Rectal smooth muscle tissue (tissue), 1 donor: ENCODE data around the gene STX5.
"Not testable (repeated sequence)": the region's sequence is repeated elsewhere in the genome, so short reads cannot be mapped to it uniquely, and the experiment has no call there.

Experiments used
- H3K27ac ChIP-seq: one replicate; pipeline ENCODE4 v1.7.0; 2013; ENCODE audit warnings: low read depth, low read length, inconsistent platforms
- H3K27me3 ChIP-seq: one replicate; pipeline ENCODE4 v1.7.0; 2013; ENCODE audit warnings: low read length; ENCODE audit not compliant: control insufficient read depth, insufficient read depth
- H3K36me3 ChIP-seq: one replicate; pipeline ENCODE4 v1.7.0; 2013; ENCODE audit warnings: low read length; ENCODE audit not compliant: control insufficient read depth, insufficient read depth
- H3K4me1 ChIP-seq: one replicate; pipeline ENCODE4 v1.7.0; 2013; ENCODE audit warnings: low read length; ENCODE audit not compliant: control insufficient read depth, insufficient read depth
- H3K4me3 ChIP-seq: one replicate; pipeline ENCODE4 v1.7.0; 2013; ENCODE audit warnings: low read length
- H3K9ac ChIP-seq: one replicate; pipeline ENCODE4 v1.7.0; 2013; ENCODE audit warnings: low read length

Gene STX5

DNA sequence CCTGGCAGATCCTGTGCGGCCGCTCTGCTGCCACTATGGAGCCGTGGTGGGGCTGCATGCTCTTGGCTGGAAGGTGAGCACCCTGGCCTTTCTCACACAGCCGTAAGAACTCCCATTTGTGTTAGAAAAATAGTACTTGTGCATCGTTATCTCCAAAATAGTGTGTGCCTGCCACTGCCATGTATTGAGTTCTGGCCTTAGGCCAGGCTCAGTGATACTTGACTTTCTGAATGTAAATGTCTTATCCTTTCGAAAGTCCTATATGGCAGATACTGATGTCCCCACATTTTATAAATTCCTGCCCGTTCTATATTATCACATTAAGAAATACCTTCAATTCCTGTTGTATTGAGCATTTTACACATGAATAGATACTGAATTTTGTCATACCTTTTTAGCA lies 49.1 kb downstream of the STX5 start:
- no peaks in the 10 kb centered on the region for H3K27me3 ChIP-seq
- peaks cover 6% of the 10 kb centered on the region for H3K36me3 ChIP-seq
- H3K9ac ChIP-seq = no peak overlapping the region
- no peak overlapping the region for H3K4me3 ChIP-seq
- no peak overlapping the region for H3K27ac ChIP-seq
- peaks cover 6% of the 10 kb centered on the region for H3K4me1 ChIP-seq

DNA sequence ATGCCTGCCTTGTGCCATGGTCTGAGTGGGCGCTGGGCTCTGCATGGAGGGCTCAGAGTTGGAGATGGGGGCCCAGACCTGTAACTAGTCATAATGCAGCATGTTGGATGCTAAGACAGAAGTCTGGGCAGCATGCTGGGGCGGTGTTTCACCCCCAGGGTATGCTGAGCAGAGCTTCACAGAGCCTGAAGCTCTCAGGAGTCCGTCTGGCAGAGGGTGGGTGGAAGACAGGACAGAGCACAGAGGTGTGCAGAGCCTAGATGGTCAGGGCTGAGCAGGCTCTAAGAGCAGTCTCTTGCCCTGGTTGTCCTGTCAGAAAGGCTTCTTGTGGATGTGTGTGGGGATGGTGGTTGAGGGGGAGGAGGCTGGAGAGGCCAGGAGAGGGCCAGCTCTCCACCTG lies 53.4 kb downstream of the STX5 start:
- Histone ChIP-seq H3K27me3 (no peaks in the 10 kb centered on the region), H3K9ac (no peak overlapping the region), H3K4me3 (no peak overlapping the region), H3K4me1 (no peaks in the 10 kb centered on the region), H3K36me3 (peaks cover 16% of the 10 kb centered on the region), H3K27ac (no peak overlapping the region)

DNA sequence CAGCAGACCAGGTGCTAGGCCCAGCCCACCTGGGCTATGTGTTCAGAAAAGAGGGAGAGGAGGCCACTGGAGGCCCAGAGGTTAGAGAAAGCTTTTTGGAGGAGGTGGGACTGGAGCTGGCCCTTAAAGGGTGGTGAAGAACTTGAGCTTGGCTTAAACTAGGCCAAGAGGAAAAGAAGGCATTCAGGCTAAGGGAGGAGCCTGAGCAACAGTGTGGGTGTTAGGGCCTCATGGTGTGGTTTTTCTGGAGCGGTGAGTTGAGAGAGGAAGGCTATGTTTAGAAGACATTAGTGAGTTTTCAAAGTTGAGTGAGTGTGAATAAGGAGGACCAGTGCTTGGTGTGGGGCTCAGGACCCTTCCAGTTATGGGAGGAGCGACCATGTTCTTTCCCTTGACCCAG lies 54.5 kb downstream of the STX5 start:
- no peaks in the 10 kb centered on the region for H3K27me3 ChIP-seq
- H3K36me3 ChIP-seq = peaks cover 16% of the 10 kb centered on the region
- H3K4me1 ChIP-seq = no peaks in the 10 kb centered on the region
- no peak overlapping the region for H3K9ac ChIP-seq
- H3K27ac ChIP-seq = no peak overlapping the region
- no peak overlapping the region for H3K4me3 ChIP-seq

- H3K27ac ChIP-seq = no peak overlapping the region
- H3K9ac ChIP-seq = no peak overlapping the region
- H3K36me3 ChIP-seq = peaks cover 11% of the 10 kb centered on the region
- peaks cover 8% of the 10 kb centered on the region for H3K4me1 ChIP-seq
- no peaks in the 10 kb centered on the region for H3K27me3 ChIP-seq
- no peak overlapping the region for H3K4me3 ChIP-seq
These were observed 56.2 kb downstream of the STX5 start for GRCh38 chr11:62775646-62776045.

DNA sequence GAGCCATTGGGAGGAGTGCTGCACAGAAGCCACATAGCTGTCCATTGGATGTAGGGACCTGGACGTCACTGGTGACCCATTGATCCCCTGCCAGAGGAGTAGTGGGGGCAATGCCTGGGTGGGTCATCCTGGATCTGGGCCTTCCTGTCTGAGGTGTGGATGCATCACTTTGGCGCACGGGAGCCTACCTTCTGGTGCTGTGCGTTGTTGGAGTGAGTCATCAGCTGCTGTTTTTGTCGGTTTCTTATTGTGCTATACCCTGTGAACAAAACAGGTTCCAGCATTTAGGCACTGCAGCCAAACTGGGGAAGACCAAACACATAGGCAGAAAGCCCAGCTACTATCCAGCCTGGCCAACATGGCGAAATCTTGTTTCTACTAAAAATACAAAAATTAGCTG lies 57.4 kb downstream of the STX5 start:
- no peak overlapping the region for H3K27ac ChIP-seq
- H3K4me3 ChIP-seq = no peak overlapping the region
- H3K4me1 ChIP-seq = peaks cover 18% of the 10 kb centered on the region
- peaks cover 11% of the 10 kb centered on the region for H3K36me3 ChIP-seq
- no peaks in the 10 kb centered on the region for H3K27me3 ChIP-seq
- H3K9ac ChIP-seq = no peak overlapping the region

- Histone ChIP-seq H3K4me3 (peak within 1 kb of the TSS; percentile 87), H3K27ac (peak within 1 kb of the TSS; percentile 96), H3K27me3 (no peaks in the 10 kb centered on the region), H3K9ac (peak within 1 kb of the TSS; percentile 76), H3K4me1 (peaks cover 18% of the 10 kb centered on the region), H3K36me3 (peaks cover 14% of the 10 kb centered on the region)
These were observed 60.5 kb downstream of the STX5 start, which contains the start of gene TAF6L for GRCh38 chr11:62771144-62772021. TSS of gene TAF6L (plus strand) at chr11:62771396. CDS start at chr11:62775784, 4,388 bp downstream.

GRCh38 chr11:62770778-62771143 lies 61.1 kb downstream of the STX5 start:
- H3K4me1 ChIP-seq = peaks cover 18% of the 10 kb centered on the region
- peak overlapping the region; percentile 96 for H3K27ac ChIP-seq
- H3K9ac ChIP-seq = peak overlapping the region; percentile 42
- H3K4me3 ChIP-seq = peak overlapping the region; percentile 87
- H3K27me3 ChIP-seq = no peaks in the 10 kb centered on the region
- H3K36me3 ChIP-seq = peaks cover 12% of the 10 kb centered on the region

DNA sequence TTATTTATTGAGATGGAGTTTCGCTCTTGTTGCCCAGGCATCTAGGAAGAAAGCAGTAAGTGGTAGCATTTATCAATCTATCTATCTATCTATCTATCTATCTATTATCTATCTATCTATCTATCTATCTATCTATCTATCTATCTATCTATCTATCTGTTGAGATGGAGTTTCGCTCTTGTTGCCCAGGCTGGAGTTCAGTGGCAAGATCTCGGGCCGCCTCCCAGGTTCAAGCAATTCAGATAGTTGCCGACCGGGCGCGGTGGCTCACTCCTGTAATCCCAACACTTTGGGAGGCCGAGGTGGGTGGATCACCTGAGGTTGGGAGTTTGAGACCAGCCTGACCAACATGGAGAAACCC lies 71.0 kb downstream of the STX5 start:
- not testable (repeated sequence) for H3K27ac ChIP-seq, H3K9ac ChIP-seq, H3K36me3 ChIP-seq, H3K27me3 ChIP-seq, H3K4me3 ChIP-seq, H3K4me1 ChIP-seq

GRCh38 chr11:62757846-62758788 lies 73.7 kb downstream of the STX5 start:
- H3K27ac ChIP-seq = no peak overlapping the region
- H3K4me3 ChIP-seq = no peak overlapping the region

More at GRCh38 chr11:62757846-62758788, 73.7 kb downstream of the STX5 start:
- Histone ChIP-seq H3K27me3 (no peaks in the 10 kb centered on the region), H3K9ac (no peak overlapping the region), H3K4me1 (peaks cover 12% of the 10 kb centered on the region), H3K36me3 (peaks cover 3% of the 10 kb centered on the region)
